ENCODE data around the gene ETV6.

Gene ETV6

DNA sequence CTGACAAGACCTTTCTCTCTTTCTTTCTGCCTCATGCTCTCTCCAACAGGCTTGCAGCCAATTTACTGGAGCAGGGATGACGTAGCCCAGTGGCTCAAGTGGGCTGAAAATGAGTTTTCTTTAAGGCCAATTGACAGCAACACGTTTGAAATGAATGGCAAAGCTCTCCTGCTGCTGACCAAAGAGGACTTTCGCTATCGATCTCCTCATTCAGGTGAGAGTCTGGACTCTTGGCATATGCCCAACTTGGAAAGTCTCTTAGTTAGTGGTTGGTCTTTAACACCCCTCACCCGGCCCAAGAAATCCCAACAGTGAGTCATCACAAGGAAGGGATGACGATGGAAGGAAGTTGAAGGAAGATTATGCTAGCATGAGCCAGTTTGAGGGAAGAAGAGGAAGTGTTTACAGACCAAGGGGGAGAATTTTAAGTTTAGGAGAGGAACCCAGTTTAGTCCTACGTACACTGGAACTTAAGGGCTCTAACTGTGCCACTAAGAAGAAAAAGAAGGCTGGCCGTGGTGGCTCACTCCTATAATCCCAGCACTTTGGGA, 189.7 kb downstream of the ETV6 start:
- in situ Hi-C loops (cut with HindIII; ENCODE audit: low pct_ligation_motif_present, low sequenced_read_pairs) = no loop called here
- Histone ChIP-seq H3K27me3 (replicated peaks) (no peaks in the 10 kb centered on the region), H3K27ac (no peak overlapping the region), H3K36me3 (replicated peaks) (peaks cover 5% of the 10 kb centered on the region), H3K4me3 (ENCODE audit: low read depth, low read length) (no peak overlapping the region)
- peak; percentile 33 for DNase-seq
- TF ChIP-seq, protein P1, sequence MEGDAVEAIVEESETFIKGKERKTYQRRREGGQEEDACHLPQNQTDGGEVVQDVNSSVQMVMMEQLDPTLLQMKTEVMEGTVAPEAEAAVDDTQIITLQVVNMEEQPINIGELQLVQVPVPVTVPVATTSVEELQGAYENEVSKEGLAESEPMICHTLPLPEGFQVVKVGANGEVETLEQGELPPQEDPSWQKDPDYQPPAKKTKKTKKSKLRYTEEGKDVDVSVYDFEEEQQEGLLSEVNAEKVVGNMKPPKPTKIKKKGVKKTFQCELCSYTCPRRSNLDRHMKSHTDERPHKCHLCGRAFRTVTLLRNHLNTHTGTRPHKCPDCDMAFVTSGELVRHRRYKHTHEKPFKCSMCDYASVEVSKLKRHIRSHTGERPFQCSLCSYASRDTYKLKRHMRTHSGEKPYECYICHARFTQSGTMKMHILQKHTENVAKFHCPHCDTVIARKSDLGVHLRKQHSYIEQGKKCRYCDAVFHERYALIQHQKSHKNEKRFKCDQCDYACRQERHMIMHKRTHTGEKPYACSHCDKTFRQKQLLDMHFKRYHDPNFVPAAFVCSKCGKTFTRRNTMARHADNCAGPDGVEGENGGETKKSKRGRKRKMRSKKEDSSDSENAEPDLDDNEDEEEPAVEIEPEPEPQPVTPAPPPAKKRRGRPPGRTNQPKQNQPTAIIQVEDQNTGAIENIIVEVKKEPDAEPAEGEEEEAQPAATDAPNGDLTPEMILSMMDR (IDR thresholded peaks at IDR 0.05; ENCODE audit: low read depth, low read length, missing control alignments) = no peak

DNA sequence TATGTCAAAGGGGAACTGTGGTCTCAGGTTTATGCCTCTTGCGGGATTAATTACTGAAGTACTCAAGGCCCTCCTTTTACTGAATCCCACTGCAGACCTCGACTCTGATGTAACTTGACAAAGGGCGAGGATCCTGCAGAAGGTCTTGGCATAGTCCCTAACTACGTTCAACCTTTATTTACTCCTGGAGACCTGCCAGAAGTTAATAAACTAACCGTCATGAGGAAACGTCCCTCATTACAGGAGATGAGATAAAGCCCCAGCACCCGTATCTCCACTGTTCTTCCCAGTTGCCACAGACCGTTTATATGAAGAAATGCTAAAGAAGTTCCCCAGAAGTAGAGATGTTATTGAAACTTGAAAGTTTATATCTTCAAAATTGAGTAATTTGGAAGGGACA, 190.9 kb downstream of the ETV6 start:
- in situ Hi-C loops (cut with HindIII; ENCODE audit: low pct_ligation_motif_present, low sequenced_read_pairs) = no loop called here
- TF ChIP-seq, protein P1 (IDR thresholded peaks at IDR 0.05; ENCODE audit: low read depth, low read length, missing control alignments) = no peak
- no peak for DNase-seq
- no peak overlapping the region for H3K27ac ChIP-seq
- peaks cover 9% of the 10 kb centered on the region for H3K36me3 ChIP-seq (replicated peaks)
- no peak overlapping the region for H3K4me3 ChIP-seq (ENCODE audit: low read depth, low read length)
- no peaks in the 10 kb centered on the region for H3K27me3 ChIP-seq (replicated peaks)

DNA sequence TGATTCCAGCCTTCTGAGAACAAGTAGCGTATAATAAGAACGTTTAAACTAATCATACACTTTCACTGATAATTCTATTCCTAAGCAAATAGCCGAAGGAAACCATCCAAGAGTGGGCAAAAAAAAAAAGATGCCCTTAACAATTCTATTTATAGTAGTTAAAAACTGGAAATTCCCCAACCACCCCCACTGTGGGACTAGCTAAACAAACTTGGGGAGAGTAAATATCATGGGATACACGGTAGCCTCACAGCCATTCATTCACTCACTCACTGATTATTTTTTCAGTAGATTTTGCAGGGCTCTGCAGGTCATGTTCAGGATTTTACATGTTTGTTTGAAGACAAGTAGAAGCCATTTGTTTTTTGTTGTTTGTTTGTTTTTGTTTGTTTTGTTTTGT, 197.0 kb downstream of the ETV6 start:
- Histone ChIP-seq H3K27ac (no peak overlapping the region), H3K27me3 (replicated peaks) (no peaks in the 10 kb centered on the region), H3K36me3 (replicated peaks) (peaks cover 8% of the 10 kb centered on the region), H3K4me3 (ENCODE audit: low read depth, low read length) (no peak overlapping the region)
- TF ChIP-seq, protein P1 (IDR thresholded peaks at IDR 0.05; ENCODE audit: low read depth, low read length, missing control alignments) = no peak
- no peak for DNase-seq
- in situ Hi-C loops (cut with HindIII; ENCODE audit: low pct_ligation_motif_present, low sequenced_read_pairs) = no loop called here

DNA sequence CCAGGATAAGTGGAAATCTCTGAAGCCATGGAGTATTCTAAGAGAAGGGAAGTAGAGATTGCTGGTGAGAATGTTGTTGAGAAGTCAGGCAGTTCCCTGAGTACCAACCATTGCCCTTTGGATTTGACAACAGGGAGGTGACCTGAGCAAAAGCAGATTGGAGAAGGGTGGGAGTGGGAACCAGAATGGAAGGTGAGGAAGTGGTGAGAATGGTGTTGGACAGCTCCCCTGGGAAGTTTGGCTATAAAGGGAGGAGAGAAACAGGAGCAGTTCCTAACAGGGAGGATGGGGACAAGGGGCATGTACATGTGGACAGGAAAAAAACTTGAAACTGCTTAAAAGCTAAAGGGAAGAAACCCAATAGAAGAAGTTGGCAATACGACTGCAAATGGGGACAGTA, 198.1 kb downstream of the ETV6 start:
- H3K4me3 ChIP-seq (ENCODE audit: low read depth, low read length) = no peak overlapping the region
- in situ Hi-C loops (cut with HindIII; ENCODE audit: low pct_ligation_motif_present, low sequenced_read_pairs) = no loop called here
- DNase-seq = no peak
- no peaks in the 10 kb centered on the region for H3K27me3 ChIP-seq (replicated peaks)
- TF ChIP-seq, protein P1 (IDR thresholded peaks at IDR 0.05; ENCODE audit: low read depth, low read length, missing control alignments) = no peak
- no peak overlapping the region for H3K27ac ChIP-seq
- H3K36me3 ChIP-seq (replicated peaks) = peaks cover 7% of the 10 kb centered on the region

DNA sequence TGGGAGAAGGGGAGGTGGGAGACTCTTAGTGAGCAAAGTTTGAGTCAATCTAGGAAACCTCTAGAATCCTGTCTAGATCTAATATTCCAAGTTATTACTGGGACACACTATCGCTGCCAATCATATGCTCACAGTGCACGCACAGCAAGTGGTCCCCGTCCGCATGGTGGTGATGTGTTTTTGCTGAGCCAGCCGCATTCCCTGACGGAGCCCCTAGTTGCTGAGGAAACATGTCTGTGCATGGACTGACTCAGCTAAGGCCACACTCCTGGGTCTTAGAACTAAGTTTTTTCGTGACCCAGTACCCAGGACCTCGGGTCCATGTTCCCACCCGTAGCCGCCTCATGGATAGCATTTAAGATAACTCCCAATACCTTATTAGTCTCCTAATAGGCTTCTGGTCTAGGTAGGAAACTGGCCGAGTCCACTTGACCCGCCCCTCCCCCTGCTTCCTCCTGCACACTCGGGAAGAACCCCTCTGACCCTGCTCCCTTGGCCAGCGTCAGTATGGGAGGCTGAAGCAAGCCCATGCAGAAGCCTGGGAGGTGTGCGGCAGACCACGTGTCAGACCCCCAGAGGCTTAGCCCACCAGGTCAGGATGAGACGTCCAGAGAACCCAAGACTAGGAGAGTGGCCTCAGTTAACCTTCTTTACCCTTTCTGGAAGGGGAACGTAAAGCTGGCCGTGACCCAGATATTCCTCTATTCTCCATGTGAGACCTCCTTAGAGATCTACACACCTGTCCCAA, 200.5 kb downstream of the ETV6 start:
- H3K27ac ChIP-seq = no peak overlapping the region
- TF ChIP-seq, protein P1 (IDR thresholded peaks at IDR 0.05; ENCODE audit: low read depth, low read length, missing control alignments) = no peak
- no peak overlapping the region for H3K4me3 ChIP-seq (ENCODE audit: low read depth, low read length)
- H3K36me3 ChIP-seq (replicated peaks) = peaks cover 7% of the 10 kb centered on the region
- H3K27me3 ChIP-seq (replicated peaks) = no peaks in the 10 kb centered on the region
- DNase-seq = no peak
- in situ Hi-C loops (cut with HindIII; ENCODE audit: low pct_ligation_motif_present, low sequenced_read_pairs) = no loop called here

Measured in brain microvascular endothelial cell (primary cell).